Measurements from ENCODE around the gene HLA-A. TPM values are rescaled to one million over a fixed set of nuclear protein-coding genes. Genes with fewer than 3 reads are reported as not detected.
A peak's percentile ranks its signal among the peaks of the same experiment; 100 is the strongest.

The HLA-A gene
- polyA plus RNA-seq (ENCODE audit: insufficient read length): 105 TPM
- long read RNA-seq, donor 1, transcript HLA-A-203 (8 exons, 1,611 nt): major isoform, 83 of 106 reads
- long read RNA-seq, donor 1, partial matches to known transcripts: 23 of 106 reads
- long read RNA-seq, donor 1, other reads (novel, unspliced or antisense): 0 of 106 reads
- long read RNA-seq, donor 2, transcript HLA-A-203 (8 exons, 1,611 nt): major isoform, 45 of 111 reads
- long read RNA-seq, donor 2, partial matches to known transcripts: 66 of 111 reads
- long read RNA-seq, donor 2, other reads (novel, unspliced or antisense): 0 of 111 reads
- long read RNA-seq, donor 3, transcript HLA-A-203 (8 exons, 1,611 nt): major isoform, 44 of 49 reads
- long read RNA-seq, donor 3, partial matches to known transcripts: 5 of 49 reads
- long read RNA-seq, donor 3, other reads (novel, unspliced or antisense): 0 of 49 reads
- long read RNA-seq, donor 4, transcript HLA-A-203 (8 exons, 1,611 nt): major isoform, 7 of 48 reads
- long read RNA-seq, donor 4, partial matches to known transcripts: 41 of 48 reads
- long read RNA-seq, donor 4, other reads (novel, unspliced or antisense): 0 of 48 reads
- long read RNA-seq, donor 5, transcript HLA-A-203 (8 exons, 1,611 nt): major isoform, 86 of 126 reads
- long read RNA-seq, donor 5, partial matches to known transcripts: 29 of 126 reads
- long read RNA-seq, donor 5, other reads (novel, unspliced or antisense): 11 of 126 reads
- long read RNA-seq, donor 6, transcript HLA-A-203 (8 exons, 1,611 nt): major isoform, 50 of 101 reads
- long read RNA-seq, donor 6, partial matches to known transcripts: 33 of 101 reads
- long read RNA-seq, donor 6, other reads (novel, unspliced or antisense): 18 of 101 reads
- long read RNA-seq, donor 7, transcript HLA-A-203 (8 exons, 1,611 nt): major isoform, 112 of 273 reads
- long read RNA-seq, donor 7, partial matches to known transcripts: 134 of 273 reads
- long read RNA-seq, donor 7, other reads (novel, unspliced or antisense): 27 of 273 reads
- long read RNA-seq, donor 8, transcript HLA-A-203 (8 exons, 1,611 nt): major isoform, 33 of 44 reads
- long read RNA-seq, donor 8, partial matches to known transcripts: 5 of 44 reads
- long read RNA-seq, donor 8, other reads (novel, unspliced or antisense): 6 of 44 reads

GRCh38 chr6:29942275-29943052, at the start of gene HLA-A:
TSS of gene HLA-A (plus strand) at chr6:29942532. CDS start at chr6:29942554, 22 bp downstream.
- DNase-seq: peak; percentile 93

- DNase-seq: no peak
Observed at GRCh38 chr6:29892696-29893095, 49.6 kb upstream of the HLA-A start.

- DNase-seq: no peak
Observed at GRCh38 chr6:29899281-29899680, 43.1 kb upstream of the HLA-A start.

- no peak for DNase-seq
Observed at GRCh38 chr6:29905286-29905685, 37.0 kb upstream of the HLA-A start.

- no peak for DNase-seq
Observed at GRCh38 chr6:29907637-29908340, 34.5 kb upstream of the HLA-A start.

- no peak for DNase-seq
Observed at GRCh38 chr6:29908341-29908662, 34.0 kb upstream of the HLA-A start.

GRCh38 chr6:29908710-29909109, 33.6 kb upstream of the HLA-A start:
- no peak for DNase-seq

GRCh38 chr6:29909985-29910384, 32.3 kb upstream of the HLA-A start:
- no peak for DNase-seq

GRCh38 chr6:29912840-29913239, 29.5 kb upstream of the HLA-A start:
- no peak for DNase-seq

GRCh38 chr6:29916741-29917140, 25.6 kb upstream of the HLA-A start:
- DNase-seq: no peak

GRCh38 chr6:29917857-29918256, 24.5 kb upstream of the HLA-A start:
- no peak for DNase-seq

GRCh38 chr6:29919506-29920445, 22.6 kb upstream of the HLA-A start:
- DNase-seq: no peak

- no peak for DNase-seq
Observed at GRCh38 chr6:29924287-29924686, 18.0 kb upstream of the HLA-A start.

GRCh38 chr6:29924731-29925130, 17.6 kb upstream of the HLA-A start:
- no peak for DNase-seq

GRCh38 chr6:29925321-29925720, 17.0 kb upstream of the HLA-A start:
- no peak for DNase-seq

- no peak for DNase-seq
Observed at GRCh38 chr6:29925727-29926412, 16.5 kb upstream of the HLA-A start.

- DNase-seq: no peak
Observed at GRCh38 chr6:29926413-29927274, 15.7 kb upstream of the HLA-A start.

GRCh38 chr6:29927275-29927569, 15.1 kb upstream of the HLA-A start:
- DNase-seq: no peak
